ENCODE measurements around the gene FRMPD3. TPM values are rescaled to one million over a fixed set of nuclear protein-coding genes. Genes with fewer than 3 reads are reported as not detected.

The FRMPD3 gene
- total RNA-seq, 4 donors from 2014 or later: under 0.01 to 0.75 (median 0.16) TPM; not detected in 1

DNA sequence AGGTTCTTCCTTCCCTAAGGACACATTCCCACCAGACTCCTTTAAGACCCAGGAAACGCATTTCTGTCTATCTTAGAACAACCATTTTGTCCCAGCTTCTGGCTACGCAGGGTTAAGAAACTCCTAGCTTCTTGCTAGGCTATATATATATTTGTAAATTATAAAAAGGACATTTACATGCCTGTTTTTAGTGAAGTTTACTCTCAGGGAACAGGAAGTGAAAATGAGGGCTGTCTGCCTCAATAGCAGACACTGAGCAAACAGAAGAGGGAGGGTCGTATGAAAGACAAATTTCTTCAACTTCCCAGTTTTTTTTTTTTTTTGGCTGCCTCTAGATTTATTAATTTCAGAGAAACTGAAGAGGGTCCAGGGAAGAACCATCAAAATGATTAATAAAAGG lies 9.3 kb upstream of the FRMPD3 start:
- Histone ChIP-seq H3K27me3 (no peaks in the 10 kb centered on the region), H3K36me3 (no peaks in the 10 kb centered on the region), H3K9me3 (no peaks in the 10 kb centered on the region), H3K4me3 (no peak overlapping the region), H3K4me1 (no peaks in the 10 kb centered on the region), H3K27ac (no peak overlapping the region)
- 33 to 60% methylated on average over 1 to 3 of the region's 3 CpGs for WGBS, 2 donors (ENCODE audit: low coverage in 1 of 2)
- DNase-seq: no peak
- TF ChIP-seq POLR2AphosphoS5 (IDR thresholded peaks at IDR 0.05) (no peak), EP300 (IDR thresholded peaks at IDR 0.05; ENCODE audit: low read depth) (no peak), POLR2A (IDR thresholded peaks at IDR 0.05) (no peak)
- TF ChIP-seq, protein P1, sequence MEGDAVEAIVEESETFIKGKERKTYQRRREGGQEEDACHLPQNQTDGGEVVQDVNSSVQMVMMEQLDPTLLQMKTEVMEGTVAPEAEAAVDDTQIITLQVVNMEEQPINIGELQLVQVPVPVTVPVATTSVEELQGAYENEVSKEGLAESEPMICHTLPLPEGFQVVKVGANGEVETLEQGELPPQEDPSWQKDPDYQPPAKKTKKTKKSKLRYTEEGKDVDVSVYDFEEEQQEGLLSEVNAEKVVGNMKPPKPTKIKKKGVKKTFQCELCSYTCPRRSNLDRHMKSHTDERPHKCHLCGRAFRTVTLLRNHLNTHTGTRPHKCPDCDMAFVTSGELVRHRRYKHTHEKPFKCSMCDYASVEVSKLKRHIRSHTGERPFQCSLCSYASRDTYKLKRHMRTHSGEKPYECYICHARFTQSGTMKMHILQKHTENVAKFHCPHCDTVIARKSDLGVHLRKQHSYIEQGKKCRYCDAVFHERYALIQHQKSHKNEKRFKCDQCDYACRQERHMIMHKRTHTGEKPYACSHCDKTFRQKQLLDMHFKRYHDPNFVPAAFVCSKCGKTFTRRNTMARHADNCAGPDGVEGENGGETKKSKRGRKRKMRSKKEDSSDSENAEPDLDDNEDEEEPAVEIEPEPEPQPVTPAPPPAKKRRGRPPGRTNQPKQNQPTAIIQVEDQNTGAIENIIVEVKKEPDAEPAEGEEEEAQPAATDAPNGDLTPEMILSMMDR (IDR thresholded peaks at IDR 0.05): no peak
- in situ Hi-C loops (cut with MboI; ENCODE audit: low pct_ligation_motif_present in 1 of 4, low pct_unique_long_range_greater_than_20kb in 1 of 4, low sequenced_read_pairs in 3 of 4) (no loop called here), intact Hi-C loops (cut with DNase I; ENCODE audit: low total_unique reads) (no loop called here)

DNA sequence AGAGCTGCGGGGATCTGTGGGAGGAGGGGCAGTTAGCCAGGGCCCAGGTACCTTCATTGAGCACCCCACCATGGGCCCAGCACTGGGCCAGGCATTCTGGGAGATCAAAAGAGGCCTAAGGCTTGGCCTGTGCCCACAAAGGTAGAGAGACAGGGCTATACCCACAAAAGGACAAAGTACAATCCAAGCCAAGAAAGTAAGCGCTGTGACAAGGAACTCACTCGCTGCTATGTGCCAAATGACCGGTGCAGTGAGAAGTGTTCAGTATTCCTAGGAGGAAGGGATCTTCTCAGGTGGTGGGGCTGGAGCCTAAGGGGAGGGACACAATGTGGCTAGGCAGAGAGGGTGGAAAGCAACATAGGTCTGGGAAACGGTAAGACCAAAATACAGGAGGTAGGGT lies 8.8 kb upstream of the FRMPD3 start:
- H3K27me3 ChIP-seq: no peaks in the 10 kb centered on the region
- no peak overlapping the region for H3K27ac ChIP-seq
- H3K9me3 ChIP-seq: no peaks in the 10 kb centered on the region
- intact Hi-C loops (cut with DNase I; ENCODE audit: low total_unique reads): no loop called here
- in situ Hi-C loops (cut with MboI; ENCODE audit: low pct_ligation_motif_present in 1 of 4, low pct_unique_long_range_greater_than_20kb in 1 of 4, low sequenced_read_pairs in 3 of 4): no loop called here
- no peaks in the 10 kb centered on the region for H3K36me3 ChIP-seq
- no peak overlapping the region for H3K4me3 ChIP-seq
- H3K4me1 ChIP-seq: no peaks in the 10 kb centered on the region
- no peak for DNase-seq
- 64% methylated on average over 5 of the region's 5 CpGs; no CpG with 5 or more reads in 1 of the 2 donors for WGBS, 2 donors (ENCODE audit: low coverage in 1 of 2)
- TF ChIP-seq EP300 (IDR thresholded peaks at IDR 0.05; ENCODE audit: low read depth): no peak

DNA sequence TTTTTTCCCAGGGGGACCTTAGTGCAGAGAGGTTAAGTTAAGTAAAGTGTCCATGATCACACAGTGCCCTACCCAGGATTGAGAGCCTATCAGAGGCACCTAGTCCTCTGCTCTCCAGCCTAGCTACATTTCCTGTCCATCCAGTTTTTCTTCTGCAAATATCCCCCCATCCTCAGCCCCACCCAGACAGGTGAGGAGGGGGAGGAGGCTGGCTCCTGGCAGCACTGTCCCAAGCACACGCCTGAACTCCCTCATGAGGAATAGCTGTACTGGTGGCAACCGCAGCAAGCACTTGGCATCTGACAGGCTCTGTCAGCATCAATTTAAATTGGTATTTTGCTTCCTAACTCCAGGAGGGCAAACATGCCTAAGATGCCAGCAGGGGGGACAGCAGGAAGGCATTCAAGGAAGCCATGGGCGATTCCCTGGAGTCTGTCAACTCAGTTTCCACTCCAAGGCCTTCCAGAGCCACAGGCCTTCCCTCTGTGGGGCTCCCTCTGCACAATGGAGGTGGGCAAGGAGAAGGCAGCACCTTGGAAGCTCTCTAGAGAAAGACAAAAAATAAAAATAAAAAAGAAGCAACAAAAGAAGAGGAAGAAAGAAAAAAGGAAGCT lies 6.4 kb upstream of the FRMPD3 start:
- Histone ChIP-seq H3K27ac (no peak overlapping the region), H3K27me3 (no peaks in the 10 kb centered on the region), H3K4me1 (no peaks in the 10 kb centered on the region), H3K4me3 (no peak overlapping the region), H3K9me3 (no peaks in the 10 kb centered on the region), H3K36me3 (no peaks in the 10 kb centered on the region)
- 49% methylated on average over 3 of the region's 3 CpGs; no CpG with 5 or more reads in 1 of the 2 donors for WGBS, 2 donors (ENCODE audit: low coverage in 1 of 2)
- intact Hi-C loops (cut with DNase I; ENCODE audit: low total_unique reads): no loop called here
- in situ Hi-C loops (cut with MboI; ENCODE audit: low pct_ligation_motif_present in 1 of 4, low pct_unique_long_range_greater_than_20kb in 1 of 4, low sequenced_read_pairs in 3 of 4): no loop called here
- TF ChIP-seq, protein P1 (IDR thresholded peaks at IDR 0.05): no peak
- TF ChIP-seq POLR2A (IDR thresholded peaks at IDR 0.05) (no peak), POLR2AphosphoS5 (IDR thresholded peaks at IDR 0.05) (no peak), EP300 (IDR thresholded peaks at IDR 0.05; ENCODE audit: low read depth) (no peak)
- DNase-seq: no peak

DNA sequence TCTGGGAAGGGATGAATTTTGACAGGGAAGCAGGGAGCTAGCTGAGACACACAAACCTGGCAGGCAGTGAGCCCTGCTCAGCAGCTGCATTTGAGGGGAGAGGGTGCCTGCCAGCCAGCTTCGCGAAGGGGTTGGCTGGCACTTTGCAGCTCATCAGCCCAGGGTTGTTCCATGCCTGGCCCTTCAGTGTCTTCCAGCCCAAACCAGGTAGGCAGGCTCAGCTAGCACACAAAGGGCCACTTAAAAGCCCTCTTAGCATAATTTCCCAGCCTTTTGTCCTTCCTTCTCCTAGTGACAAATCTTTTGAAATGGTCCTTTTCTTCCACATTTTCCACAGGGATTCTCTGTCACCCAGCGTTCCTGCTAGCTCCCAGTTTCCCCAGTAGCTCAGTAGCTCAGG lies 4.3 kb upstream of the FRMPD3 start:
- WGBS, 2 donors (ENCODE audit: low coverage in 1 of 2): 40 to 72% methylated on average over 1 to 3 of the region's 3 CpGs
- Histone ChIP-seq H3K27me3 (peaks cover 12% of the 10 kb centered on the region), H3K4me3 (no peak overlapping the region), H3K9me3 (no peaks in the 10 kb centered on the region), H3K27ac (no peak overlapping the region), H3K36me3 (no peaks in the 10 kb centered on the region), H3K4me1 (peaks cover 0 to 6% (median 0%) of the 10 kb centered on the region in 4 donors)
- intact Hi-C loops (cut with DNase I; ENCODE audit: low total_unique reads): no loop called here
- TF ChIP-seq, protein P1 (IDR thresholded peaks at IDR 0.05): no peak
- no peak for TF ChIP-seq EP300 (IDR thresholded peaks at IDR 0.05; ENCODE audit: low read depth)
- TF ChIP-seq POLR2A (IDR thresholded peaks at IDR 0.05): no peak
- TF ChIP-seq POLR2AphosphoS5 (IDR thresholded peaks at IDR 0.05): no peak
- DNase-seq: no peak
- in situ Hi-C loops (cut with MboI; ENCODE audit: low pct_ligation_motif_present in 1 of 4, low pct_unique_long_range_greater_than_20kb in 1 of 4, low sequenced_read_pairs in 3 of 4): no loop called here

DNA sequence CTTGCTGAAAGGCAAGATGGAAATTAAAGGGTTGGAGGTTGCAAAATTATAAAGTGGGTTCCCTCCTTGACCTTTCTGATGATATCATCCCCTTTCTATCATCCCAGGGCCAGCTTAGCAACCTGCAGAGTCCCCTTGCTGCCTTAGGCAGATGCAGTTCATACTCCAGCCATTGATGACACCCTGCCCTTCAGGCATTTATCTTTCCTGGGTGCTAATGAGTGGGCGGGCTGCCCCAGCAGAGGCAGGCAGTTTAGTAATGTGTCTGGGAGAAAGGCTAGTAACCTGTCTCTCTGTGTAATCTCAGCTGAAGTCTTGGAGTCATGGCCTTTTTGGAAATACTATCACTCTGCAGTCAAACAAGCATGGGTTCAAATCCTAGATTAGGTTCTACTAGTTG lies 3.8 kb upstream of the FRMPD3 start:
- H3K4me1 ChIP-seq: peaks cover 0 to 6% (median 0%) of the 10 kb centered on the region in 4 donors
- intact Hi-C loops (cut with DNase I; ENCODE audit: low total_unique reads): no loop called here
- no peak overlapping the region for H3K4me3 ChIP-seq
- no peak for TF ChIP-seq POLR2A (IDR thresholded peaks at IDR 0.05)
- TF ChIP-seq POLR2AphosphoS5 (IDR thresholded peaks at IDR 0.05): no peak
- TF ChIP-seq EP300 (IDR thresholded peaks at IDR 0.05; ENCODE audit: low read depth): no peak
- TF ChIP-seq, protein P1 (IDR thresholded peaks at IDR 0.05): no peak
- H3K9me3 ChIP-seq: no peaks in the 10 kb centered on the region
- in situ Hi-C loops (cut with MboI; ENCODE audit: low pct_ligation_motif_present in 1 of 4, low pct_unique_long_range_greater_than_20kb in 1 of 4, low sequenced_read_pairs in 3 of 4): no loop called here
- no peak for DNase-seq
- no peak overlapping the region for H3K27ac ChIP-seq
- WGBS, 2 donors (ENCODE audit: low coverage in 1 of 2): 75% methylated on average over 1 of the region's 1 CpG; no CpG with 5 or more reads in 1 of the 2 donors
- H3K36me3 ChIP-seq: no peaks in the 10 kb centered on the region
- peaks cover 13% of the 10 kb centered on the region for H3K27me3 ChIP-seq

All from transverse colon (tissue), 4 donors.